ENCODE results near the gene SIGLEC10.

DNA sequence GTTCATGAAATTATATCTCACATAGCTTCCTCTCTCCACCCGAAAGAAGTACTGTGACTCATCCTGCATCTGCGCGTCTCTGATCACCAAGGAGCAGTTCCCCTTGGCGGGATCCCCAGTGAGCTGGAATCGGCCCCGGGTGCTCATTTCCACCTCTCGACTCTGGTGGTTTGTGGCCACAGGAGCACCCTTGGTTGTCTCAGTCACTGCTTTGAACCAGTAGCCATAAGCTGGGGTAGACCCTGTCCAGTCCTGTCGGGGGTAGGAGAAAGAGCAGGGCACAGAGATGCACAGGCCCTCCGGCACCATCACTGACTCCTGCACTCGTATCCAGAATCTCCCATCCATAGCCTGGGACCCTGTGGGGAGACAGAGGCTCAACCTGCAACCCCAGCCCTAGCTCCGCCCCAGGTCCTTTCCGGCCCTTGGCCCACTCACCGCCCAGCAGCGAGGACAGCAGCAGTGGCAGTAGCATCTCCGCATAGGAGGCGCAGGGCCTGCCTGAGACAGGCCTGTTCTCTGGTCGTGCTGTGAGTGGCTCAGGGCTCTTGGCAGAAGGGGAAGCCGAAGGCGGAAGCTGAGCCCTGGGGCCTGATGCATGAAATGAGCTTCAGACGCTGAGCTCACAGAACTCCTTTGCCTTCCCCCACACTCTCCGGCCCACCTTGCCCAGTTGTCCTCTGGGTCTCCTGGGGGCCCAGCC lies at the start of gene SIGLEC10:
- TF ChIP-seq, protein P1, sequence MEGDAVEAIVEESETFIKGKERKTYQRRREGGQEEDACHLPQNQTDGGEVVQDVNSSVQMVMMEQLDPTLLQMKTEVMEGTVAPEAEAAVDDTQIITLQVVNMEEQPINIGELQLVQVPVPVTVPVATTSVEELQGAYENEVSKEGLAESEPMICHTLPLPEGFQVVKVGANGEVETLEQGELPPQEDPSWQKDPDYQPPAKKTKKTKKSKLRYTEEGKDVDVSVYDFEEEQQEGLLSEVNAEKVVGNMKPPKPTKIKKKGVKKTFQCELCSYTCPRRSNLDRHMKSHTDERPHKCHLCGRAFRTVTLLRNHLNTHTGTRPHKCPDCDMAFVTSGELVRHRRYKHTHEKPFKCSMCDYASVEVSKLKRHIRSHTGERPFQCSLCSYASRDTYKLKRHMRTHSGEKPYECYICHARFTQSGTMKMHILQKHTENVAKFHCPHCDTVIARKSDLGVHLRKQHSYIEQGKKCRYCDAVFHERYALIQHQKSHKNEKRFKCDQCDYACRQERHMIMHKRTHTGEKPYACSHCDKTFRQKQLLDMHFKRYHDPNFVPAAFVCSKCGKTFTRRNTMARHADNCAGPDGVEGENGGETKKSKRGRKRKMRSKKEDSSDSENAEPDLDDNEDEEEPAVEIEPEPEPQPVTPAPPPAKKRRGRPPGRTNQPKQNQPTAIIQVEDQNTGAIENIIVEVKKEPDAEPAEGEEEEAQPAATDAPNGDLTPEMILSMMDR (conservative IDR thresholded peaks at IDR 0.05; ENCODE audit: low read depth, low read length), result no peak
- TF ChIP-seq POLR2A (IDR thresholded peaks at IDR 0.05; ENCODE audit: low read depth, low read length) (no peak), SMC3 (IDR thresholded peaks at IDR 0.05; ENCODE audit: low read depth, low read length) (no peak), CEBPB (IDR thresholded peaks at IDR 0.05; ENCODE audit: low read depth, low read length) (no peak), RAD21 (IDR thresholded peaks at IDR 0.05; ENCODE audit: low read length) (no peak), RCOR1 (IDR thresholded peaks at IDR 0.05; ENCODE audit: insufficient replicate concordance, low read length) (no peak), FOS (IDR thresholded peaks at IDR 0.05; ENCODE audit: low read depth, low read length) (no peak), NFE2L2 (IDR thresholded peaks at IDR 0.05; ENCODE audit: low read depth, low read length) (no peak), MAZ (IDR thresholded peaks at IDR 0.05; ENCODE audit: borderline replicate concordance, low read depth, low read length) (no peak), MAFK (IDR thresholded peaks at IDR 0.05; ENCODE audit: low read depth, low read length) (no peak), BHLHE40 (IDR thresholded peaks at IDR 0.05; ENCODE audit: low read depth, low read length) (no peak), USF2 (IDR thresholded peaks at IDR 0.05; ENCODE audit: low read depth, low read length) (no peak), RFX5 (IDR thresholded peaks at IDR 0.05; ENCODE audit: low read depth, low read length) (no peak)

Measured in IMR-90 (cell line).